ENCODE measurements around the gene EXOC1.
A peak's percentile ranks its signal among the peaks of the same experiment; 100 is the strongest.

EXOC1 gene

GRCh38 chr4:55853484-55854046 is at the start of gene EXOC1:
TSS of gene EXOC1 (plus strand) at chr4:55853648. CDS start at chr4:55858324, 4,676 bp downstream.
- TF ChIP-seq CTCF (IDR thresholded peaks at IDR 0.05): no peak
- Histone ChIP-seq H3K4me3 (peak within 1 kb of the TSS; percentile 74), H3K27ac (peak within 1 kb of the TSS; percentile 78 to 83)
- peak; percentile 99 for DNase-seq (ENCODE audit: low spot score)

- DNase-seq (ENCODE audit: low spot score): no peak
- no peak for TF ChIP-seq CTCF (IDR thresholded peaks at IDR 0.05)
- Histone ChIP-seq H3K4me3 (no peak overlapping the region), H3K27ac (no peak overlapping the region)
Observed at GRCh38 chr4:55807556-55807955, 45.9 kb upstream of the EXOC1 start.

GRCh38 chr4:55808186-55808585 is 45.3 kb upstream of the EXOC1 start:
- H3K27ac ChIP-seq: no peak overlapping the region
- no peak for DNase-seq (ENCODE audit: low spot score)
- H3K4me3 ChIP-seq: no peak overlapping the region
- no peak for TF ChIP-seq CTCF (IDR thresholded peaks at IDR 0.05)

- Histone ChIP-seq H3K27ac (no peak overlapping the region), H3K4me3 (no peak overlapping the region)
- no peak for TF ChIP-seq CTCF (IDR thresholded peaks at IDR 0.05)
- no peak for DNase-seq (ENCODE audit: low spot score)
Observed at GRCh38 chr4:55808632-55809031, 44.8 kb upstream of the EXOC1 start.

GRCh38 chr4:55817691-55818090 is 35.8 kb upstream of the EXOC1 start:
- TF ChIP-seq CTCF (IDR thresholded peaks at IDR 0.05): no peak
- DNase-seq (ENCODE audit: low spot score): no peak
- Histone ChIP-seq H3K4me3 (no peak overlapping the region), H3K27ac (no peak overlapping the region)

GRCh38 chr4:55819634-55820033 is 33.8 kb upstream of the EXOC1 start, which contains the start of gene EXOC1L:
TSS of gene EXOC1L (plus strand) at chr4:55819790. CDS start at chr4:55820027, 237 bp downstream.
- no peak within 1 kb of the TSS for H3K27ac ChIP-seq
- peak within 1 kb of the TSS; percentile 64 for H3K4me3 ChIP-seq
- DNase-seq (ENCODE audit: low spot score): no peak
- TF ChIP-seq CTCF (IDR thresholded peaks at IDR 0.05): no peak

GRCh38 chr4:55820279-55820678 is 33.2 kb upstream of the EXOC1 start:
- Histone ChIP-seq H3K27ac (no peak overlapping the region), H3K4me3 (peak overlapping the region; percentile 64)
- no peak for TF ChIP-seq CTCF (IDR thresholded peaks at IDR 0.05)
- DNase-seq (ENCODE audit: low spot score): no peak

Data from coronary artery (tissue), 2 donors.